GM18502 (cell line): Measurements from ENCODE around the gene ATP8B2.
"Not testable (repeated sequence)": the region's sequence is repeated elsewhere in the genome, so short reads cannot be mapped to it uniquely, and the experiment has no call there.

Experiments used
- ATAC-seq: cut with Tn5 transposase; IDR thresholded peaks from one replicate; pipeline ENCODE4 v1.9.1; 2021; ENCODE audit warnings: mild to moderate bottlenecking; ENCODE audit not compliant: unreplicated experiment, poor library complexity

Gene ATP8B2

DNA sequence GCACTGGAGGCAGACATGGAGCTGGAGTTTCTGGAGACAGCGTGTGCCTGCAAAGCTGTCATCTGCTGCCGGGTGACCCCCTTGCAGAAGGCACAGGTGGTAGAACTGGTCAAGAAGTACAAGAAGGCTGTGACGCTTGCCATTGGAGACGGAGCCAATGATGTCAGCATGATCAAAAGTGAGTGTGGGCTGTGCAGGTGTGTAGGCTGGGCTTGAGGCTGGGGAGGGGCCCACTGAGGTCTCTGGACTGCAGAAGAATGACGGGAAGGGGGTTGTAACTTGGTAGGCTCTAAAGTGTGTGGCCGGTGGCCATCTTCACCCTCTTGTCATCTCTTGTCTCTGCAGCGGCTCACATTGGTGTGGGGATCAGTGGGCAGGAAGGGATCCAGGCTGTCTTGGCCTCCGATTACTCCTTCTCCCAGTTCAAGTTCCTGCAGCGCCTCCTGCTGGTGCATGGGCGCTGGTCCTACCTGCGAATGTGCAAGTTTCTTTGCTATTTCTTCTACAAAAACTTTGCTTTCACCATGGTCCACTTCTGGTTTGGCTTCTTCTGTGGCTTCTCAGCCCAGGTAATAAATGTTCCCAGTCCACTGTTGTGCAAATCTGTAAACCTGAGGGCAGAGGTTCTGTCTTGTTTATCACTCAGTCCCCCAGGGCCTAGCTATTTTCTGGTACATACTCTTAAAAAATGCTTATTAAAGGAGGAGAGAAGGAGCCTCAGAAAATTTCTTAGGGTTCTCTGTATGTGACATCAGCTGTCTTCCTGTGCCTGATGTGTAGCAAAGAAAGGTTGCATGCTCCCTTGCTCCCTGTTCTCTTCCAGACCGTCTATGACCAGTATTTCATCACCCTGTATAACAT, 19.9 kb downstream of the ATP8B2 start:
- no peak for ATAC-seq

DNA sequence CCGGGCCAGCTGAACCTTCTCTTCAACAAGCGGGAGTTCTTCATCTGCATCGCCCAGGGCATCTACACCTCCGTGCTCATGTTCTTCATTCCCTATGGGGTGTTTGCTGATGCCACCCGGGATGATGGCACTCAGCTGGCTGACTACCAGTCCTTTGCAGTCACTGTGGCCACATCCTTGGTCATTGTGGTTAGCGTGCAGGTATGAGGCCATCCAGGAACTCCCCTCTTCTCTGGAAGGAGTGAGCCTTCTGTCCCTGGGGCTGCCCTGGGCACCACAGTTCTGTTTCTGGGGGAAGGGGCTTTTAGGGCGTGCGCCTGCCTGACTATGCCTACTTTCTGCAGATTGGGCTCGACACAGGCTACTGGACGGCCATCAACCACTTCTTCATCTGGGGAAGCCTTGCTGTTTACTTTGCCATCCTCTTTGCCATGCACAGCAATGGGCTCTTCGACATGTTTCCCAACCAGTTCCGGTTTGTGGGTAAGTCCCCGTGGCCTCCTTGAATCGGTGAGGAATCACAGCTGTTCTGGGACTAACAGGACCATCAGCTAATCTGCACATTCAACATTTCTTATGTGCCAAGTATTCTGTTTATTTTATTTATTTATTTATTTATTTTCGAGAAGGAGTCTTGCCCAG, 21.1 kb downstream of the ATP8B2 start:
- no peak for ATAC-seq

DNA sequence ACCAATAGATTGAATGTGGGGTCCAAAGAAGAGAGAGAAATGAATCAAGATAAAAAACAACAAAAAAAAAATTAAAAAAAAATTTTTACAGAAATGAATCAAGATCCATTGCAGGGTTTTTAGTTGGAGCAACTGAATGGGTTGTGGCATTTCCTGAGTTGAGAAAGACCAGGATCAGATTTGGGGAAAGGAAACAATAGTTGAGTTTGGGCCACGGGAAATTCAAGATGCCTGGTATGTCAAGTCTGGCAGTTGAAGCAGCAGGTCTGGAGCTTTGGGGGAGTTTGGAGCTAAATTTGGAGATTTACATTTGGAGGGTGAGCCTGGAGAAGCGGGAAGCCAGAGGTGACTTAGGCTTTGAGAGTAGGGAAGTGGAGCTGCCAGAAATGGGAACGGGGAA, 22.6 kb downstream of the ATP8B2 start:
- no peak for ATAC-seq

DNA sequence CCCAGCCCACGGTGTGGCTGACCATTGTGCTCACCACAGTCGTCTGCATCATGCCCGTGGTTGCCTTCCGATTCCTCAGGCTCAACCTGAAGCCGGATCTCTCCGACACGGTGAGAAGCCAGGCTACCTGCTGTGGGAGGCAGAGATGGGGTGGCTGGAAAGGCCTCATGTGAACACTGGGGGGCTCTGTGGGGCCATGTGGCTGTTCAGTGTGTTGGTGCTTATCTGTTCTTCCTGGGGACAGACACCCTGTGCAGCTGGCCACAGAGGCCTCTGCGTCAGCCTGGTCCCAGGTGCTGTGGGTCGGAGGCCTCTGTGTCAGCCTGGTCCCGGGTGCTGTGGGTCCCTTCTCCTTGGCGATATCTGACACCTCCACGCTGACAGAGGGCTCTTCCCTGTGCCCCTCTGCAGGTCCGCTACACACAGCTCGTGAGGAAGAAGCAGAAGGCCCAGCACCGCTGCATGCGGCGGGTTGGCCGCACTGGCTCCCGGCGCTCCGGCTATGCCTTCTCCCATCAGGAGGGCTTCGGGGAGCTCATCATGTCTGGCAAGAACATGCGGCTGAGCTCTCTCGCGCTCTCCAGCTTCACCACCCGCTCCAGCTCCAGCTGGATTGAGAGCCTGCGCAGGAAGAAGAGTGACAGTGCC, 23.2 kb downstream of the ATP8B2 start:
- ATAC-seq, result no peak

DNA sequence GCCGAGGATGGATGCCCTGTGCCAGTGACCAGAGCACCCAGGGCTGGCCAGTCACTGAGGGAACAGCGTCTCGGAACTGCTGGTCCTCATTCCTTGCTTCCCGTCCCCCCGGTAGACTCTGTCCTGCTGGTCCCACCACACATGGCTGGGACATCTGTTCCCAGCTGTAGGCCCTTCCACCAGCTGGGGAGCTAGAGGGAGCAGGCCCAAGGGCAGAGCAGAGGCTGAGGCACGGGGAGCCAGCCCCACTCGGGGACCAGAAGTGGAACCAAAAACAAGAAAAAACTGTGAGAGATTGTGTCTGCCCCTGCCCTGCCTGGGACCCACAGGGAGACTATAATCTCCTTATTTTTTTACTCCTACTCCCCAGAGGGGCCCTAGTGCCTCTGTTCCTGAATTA, 23.8 kb downstream of the ATP8B2 start:
- ATAC-seq, result no peak

DNA sequence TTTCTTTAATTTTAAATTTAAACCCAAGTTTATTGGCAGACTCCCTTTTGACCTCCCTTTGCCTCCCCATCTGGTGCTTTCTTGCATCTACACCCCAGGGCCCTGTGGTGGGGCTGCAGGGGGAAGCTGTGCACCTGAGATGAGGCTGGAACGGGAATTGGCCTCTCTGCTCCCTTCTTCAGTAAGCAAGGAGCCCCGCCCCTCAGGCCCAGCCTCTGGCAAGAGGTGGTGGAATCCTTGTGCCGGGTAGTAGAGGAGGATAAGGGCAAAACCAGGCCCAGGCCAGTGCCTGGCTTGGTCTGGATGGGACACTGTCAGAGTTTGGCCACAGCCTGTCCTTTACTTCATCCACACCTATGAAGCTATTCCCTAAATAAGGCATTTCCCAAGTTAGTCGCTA, 25.1 kb downstream of the ATP8B2 start:
- ATAC-seq, result no peak

DNA sequence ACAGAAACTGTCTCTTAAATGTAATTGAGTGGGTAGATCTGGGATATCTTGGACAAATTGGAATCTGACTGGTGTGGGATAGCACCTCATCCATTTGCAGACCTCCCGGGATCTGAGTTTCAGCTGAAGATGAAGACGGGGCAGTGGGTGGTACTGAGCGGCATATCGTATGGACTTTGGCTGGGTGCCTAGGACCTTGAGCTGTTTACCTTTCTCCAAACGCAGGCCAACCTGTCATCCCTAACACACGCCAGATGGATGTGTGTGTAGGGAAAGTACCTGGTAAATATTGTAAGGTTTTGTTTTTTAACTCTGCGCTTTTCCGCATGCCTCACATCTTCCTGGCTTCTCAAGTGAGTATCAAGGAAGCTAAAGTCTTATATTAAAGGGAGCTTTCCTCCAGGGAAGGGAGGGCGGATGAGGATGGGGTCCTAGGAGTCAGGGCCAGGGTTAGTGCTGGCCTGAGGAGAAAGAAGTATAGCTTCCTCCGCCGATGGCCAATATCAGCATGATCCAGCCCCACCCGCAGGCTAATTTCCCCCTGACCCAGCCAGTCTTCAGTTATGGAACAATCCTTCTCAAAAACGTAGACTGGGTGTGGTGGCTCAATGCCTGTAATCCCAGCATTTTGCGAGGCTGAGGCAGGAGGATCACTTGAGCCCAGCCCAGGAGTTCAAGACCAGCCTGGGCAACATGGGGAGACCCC, 26.2 kb downstream of the ATP8B2 start:
- ATAC-seq, result no peak

DNA sequence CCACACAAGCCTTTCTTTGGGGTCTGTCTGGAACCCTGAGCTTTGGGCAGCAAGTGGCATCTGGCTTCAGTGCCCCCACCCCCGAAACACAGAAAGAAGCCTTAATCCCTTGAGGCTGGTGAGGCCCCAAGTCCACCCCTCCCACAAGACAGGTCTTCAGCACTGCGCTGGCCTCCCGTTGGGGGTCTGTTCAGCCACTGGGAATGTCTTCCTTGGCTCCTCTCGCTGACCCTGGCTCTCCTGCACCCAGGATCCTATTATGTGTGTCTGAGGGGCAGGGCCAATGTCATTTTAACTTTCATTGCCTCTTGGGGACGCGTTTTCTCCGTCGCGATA, 26.9 kb downstream of the ATP8B2 start:
- ATAC-seq, result no peak

DNA sequence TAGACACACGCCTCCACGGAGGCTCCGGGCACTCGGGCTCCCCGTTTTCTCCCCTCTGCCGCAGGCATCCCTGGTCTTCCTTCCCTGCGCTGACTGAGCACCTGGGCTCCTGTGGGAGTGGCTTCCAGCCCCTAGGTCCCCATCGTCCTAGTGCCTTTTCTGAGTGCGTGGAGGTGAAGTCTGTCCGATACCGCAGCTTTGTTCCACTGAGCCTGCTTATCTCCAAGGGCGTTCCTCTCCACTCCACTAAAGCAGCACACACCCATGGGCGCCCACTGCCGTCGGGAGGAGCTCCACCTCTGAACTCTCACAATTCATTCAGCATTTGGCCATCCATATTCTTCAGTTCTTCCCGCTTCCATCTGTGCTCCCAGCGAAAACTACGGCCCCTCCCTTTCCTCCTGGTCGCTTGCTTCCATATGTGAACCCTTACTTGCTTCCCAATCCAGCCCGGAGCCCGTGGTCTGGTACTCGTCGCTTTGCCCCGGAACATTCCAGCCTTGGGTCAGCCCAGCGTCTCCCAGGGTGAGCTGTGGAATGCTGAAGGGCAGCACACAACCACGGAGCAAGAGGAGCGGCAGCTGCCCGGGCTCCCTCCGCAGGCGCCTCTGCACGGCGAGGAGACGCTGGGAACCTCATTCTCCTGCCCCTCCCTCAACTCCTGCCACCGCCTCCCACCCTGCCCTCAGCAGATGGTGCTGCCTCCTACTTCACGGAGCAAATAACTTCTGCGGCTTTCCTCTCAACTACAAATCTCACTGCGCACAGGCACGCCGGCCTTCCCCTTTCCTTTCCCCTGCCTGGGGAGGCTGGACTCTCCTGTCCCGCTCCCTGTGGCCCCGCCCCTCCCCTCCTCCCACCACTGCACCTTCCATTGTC, 27.5 kb downstream of the ATP8B2 start:
- ATAC-seq, result peak; percentile 47

DNA sequence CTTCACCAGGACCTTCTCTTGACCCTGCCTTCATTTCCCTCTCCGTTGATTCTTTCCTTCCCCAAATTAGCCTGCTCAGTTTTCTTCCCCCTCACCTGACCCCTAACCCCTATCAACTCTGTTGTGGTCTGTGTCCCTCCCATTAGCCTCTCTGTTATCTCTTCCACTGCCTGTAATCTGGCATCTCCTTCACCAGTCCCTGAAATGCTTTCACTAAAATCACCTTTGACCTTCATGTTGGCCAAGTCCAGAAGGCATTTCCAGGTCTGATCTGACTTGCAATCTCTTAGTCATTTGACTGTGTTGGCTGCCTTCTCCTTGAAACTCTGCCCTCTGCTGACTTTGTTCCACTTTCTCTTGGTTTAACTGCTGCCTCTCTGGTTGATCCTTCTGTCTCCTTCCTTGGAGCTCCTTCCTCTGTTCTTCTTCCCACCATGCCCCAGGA, 28.2 kb downstream of the ATP8B2 start:
- ATAC-seq, result no peak

DNA sequence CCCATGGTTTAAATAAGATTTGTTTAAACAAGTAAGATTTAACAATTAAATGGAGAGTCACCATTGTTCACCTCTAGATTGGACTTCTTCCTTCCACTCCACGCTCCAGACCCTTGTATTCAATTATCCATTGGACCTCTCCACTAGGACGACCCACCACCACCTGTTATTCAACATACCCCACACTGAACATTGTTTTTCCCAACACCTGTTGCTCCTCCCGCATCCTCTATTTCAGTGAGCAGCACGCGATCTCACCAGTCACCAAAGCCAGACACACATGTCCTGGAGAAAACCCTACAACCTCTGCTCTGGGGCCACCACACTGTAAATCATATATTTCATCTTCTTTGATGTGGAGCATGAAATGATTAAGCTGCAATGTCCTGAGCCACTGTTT, 28.6 kb downstream of the ATP8B2 start:
- no peak for ATAC-seq

DNA sequence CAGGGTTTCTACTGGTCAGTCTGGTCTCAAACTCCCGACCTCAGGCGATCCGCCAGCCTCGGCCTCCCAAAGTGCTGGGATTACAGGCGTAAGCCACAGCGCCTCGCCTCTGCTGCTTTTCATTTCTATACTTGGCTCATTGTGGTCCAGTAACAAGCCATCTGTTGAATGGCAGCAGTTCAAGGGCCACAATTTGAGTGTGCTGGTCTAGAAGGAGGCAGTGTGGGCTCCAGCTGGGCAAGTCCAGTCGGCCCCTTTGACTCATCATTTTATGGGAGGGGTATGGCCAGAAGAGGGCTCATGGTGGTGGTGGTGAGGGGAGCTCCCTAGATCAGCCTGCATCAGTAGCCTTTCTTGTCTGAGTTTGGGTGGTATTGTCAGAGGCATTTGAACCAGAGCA, 33.2 kb downstream of the ATP8B2 start:
- no peak for ATAC-seq

DNA sequence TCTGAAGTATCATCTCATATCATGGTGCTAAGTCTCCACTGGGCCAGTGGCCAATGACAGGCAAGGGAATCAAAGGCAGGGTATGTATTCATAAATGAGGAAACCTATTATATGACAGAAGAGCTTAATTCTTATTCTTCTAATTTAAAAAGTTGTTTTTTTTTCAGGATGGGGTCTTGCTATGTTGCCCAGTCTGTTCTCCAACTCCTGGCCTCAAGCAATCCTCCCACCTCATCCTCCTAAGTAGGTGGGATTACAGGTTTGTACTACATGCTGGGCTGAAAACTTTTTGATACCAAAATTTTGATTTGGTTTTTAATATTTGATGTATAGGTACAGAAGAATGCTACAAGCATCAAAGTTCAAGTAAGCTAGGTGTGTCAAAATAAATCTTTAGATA, 35.0 kb downstream of the ATP8B2 start:
- ATAC-seq, result no peak

DNA sequence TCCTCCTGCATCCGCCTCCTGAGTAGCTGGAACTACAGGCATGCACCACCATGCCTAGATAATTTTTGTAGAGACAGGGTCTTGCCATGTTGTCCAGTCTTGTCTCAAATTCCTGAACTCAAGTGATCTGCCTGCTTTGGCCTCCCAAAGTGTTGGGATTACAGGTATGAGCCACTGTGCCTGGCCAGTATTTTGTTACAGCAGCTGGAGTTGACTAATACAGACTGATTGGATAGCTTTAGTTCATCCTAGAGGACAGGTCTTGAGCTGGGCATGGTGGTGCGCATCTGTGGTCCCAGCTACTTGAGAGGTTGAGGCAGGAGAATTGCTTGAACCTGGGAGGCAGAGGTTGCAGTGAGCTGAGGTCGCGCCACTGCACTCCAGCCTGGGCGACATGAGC, 35.6 kb downstream of the ATP8B2 start:
- ATAC-seq, result not testable (repeated sequence)

DNA sequence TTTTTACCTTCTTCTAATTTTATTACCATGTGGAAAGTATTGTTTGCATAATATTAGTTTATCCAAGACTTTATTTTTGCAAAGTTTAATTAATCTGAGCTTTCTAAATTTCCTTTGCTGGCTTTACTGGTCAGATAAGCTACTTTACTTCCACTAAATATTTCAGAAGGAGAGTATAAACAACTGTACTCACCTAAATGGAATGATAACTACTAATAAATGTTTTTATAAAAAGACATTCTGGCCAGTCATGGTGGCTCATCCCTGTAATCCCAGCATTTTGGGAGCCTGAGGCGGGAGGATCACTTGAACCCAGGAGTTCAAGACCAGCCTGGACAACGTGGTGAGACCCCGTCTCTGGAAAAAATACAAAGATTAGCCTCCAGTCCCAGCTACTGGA, 36.0 kb downstream of the ATP8B2 start:
- no peak for ATAC-seq

DNA sequence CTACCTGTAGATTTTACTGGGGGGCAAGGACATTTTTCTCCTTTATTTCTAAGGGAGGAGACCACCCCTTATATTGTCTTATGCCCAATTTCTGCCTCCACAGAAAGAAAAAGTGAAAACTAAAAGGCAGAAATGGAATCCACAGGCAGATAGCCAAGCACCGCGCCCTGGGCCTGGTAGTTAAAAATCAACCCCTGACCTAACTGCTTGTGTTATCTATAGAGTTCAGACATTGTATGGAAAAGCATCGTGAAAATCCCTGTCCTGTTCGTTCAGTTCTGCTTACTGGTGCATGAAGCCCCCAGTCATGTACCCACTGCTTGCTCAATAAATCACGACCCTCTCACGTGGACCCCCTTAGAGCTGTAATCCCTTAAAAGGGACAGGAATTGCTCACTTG, 46.1 kb downstream of the ATP8B2 start:
- no peak for ATAC-seq

DNA sequence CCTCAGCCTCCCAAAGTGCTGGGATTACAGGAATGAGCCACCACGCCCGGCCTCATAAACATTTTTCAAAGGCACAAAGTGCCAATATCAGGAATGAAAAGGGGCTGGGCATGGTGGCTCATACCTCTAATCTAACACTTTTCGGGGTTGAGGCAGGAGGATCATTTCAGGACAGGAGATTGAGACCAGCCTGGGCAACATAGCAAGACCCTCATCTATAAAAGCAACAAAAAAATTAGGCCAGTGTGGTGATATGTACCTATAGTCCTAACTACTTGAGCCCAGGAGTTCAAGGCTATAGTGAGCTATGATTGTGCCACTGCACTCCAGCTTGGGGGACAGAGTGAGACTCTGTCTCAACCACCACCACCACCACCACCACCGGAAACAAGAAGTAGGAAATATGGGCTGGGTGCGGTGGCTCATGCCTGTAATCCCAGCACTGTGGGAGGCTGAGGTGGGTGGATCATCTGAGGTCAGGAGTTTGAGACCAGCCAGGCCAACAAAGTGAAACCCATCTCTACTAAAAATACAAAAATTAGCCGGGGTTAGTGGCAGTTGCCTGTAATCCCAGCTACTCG, 48.5 kb downstream of the ATP8B2 start:
- ATAC-seq, result not testable (repeated sequence)

DNA sequence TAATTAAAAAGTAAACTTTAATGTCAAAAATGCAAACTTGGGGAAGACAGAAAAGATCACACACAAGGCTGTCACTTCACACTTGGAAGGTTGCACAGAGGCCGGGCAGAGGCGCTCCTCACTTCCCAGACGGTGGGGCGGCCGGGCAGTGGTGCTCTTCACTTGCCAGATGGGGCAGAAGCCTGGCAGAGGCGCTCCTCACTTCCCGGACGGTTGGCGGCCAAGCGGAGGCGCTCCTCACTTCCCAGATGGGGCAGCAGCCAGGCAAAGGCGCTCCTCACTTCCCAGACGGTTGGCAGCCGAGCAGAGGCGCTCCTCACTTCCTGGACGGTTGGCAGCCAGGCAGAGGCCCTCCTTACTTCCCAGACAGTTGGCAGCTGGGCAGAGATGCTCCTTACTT, 54.0 kb downstream of the ATP8B2 start:
- no peak for ATAC-seq

DNA sequence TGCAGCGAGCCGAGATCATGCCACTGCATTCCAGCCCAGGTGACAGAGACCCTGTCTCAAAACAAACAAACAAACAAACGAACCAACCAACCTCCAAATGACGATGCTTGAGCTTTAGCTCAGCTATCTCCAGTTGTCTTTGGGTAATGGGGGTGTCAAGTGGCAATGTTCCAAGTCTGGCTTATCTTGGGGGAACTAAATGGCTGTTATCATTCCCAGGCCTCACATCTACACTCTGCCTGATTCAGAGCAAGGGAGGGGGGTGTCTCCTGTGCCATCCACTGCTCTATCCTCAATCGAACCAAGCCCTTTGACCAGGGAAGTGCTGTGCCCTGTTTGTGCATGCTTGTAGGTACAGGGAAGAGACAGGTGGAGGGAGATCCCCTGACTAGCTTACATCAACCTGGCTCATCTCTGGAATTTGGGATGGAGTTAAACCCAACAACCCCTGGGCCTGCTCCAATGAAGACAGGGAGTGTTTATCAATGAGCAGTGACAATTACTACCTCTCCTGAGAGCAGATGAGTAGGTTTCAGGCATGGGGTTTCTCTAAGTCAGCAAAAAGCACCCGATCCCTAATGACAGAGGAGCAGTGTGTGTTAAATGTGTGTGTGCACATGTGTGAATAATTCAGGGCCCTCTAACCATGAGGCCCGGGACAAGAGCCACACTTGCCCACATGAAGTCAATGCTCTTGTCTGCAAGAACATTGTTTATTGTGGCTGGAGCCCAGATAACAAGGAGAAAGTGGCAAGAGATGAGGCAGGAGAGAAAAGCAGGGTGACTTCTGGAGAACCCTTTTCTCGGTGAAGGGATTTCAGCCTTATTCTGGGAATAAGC, 59.5 kb downstream of the ATP8B2 start:
- ATAC-seq, result no peak
